B cell (primary cell): ENCODE measurements around the gene CDS1.

ENCODE experiments used
- CTCF ChIP-seq: fragments of 200-600 bp; IDR thresholded peaks from one replicate; pipeline ENCODE4 v1.8.0; 2022; ENCODE audit warnings: antibody characterized with exemption, mild to moderate bottlenecking
- EZH2 ChIP-seq: IDR thresholded peaks from 2 replicates; pipeline ENCODE4 v1.6.1; 2012; ENCODE audit warnings: borderline replicate concordance, low read depth, mild to moderate bottlenecking, moderate library complexity, low read length; ENCODE audit not compliant: insufficient read depth, poor library complexity, severe bottlenecking

GRCh38 chr4:84680956-84681355, 98.0 kb downstream of the CDS1 start:
- TF ChIP-seq EZH2 (no peak), CTCF (no peak)
